Activated CD8-positive, alpha-beta T cell treated with anti-CD3 and anti-CD28 coated beads for 36 hours (primary cell): ENCODE measurements around the gene RGS10. TPM values are rescaled to one million over a fixed set of nuclear protein-coding genes. Genes with fewer than 3 reads are reported as not detected.

Source experiments
- ATAC-seq: fragments of 200-7000 bp; cut with Tn5 transposase; one replicate; pipeline ENCODE4 v1.10.0; 2021; ENCODE audit warnings: mild to moderate bottlenecking, moderate library complexity
- CTCF ChIA-PET: fragments of 350-600 bp; sonication (Branson Sonifier 250); formaldehyde crosslinking; loops from one replicate; lab custom pipeline; 2021; ENCODE audit warnings: antibody characterized with exemption; lab: Charles Lee
- POLR2A ChIA-PET: fragments of 350-600 bp; sonication (Branson Sonifier 250); formaldehyde crosslinking; loops from one replicate; lab custom pipeline; 2021; ENCODE audit warnings: antibody characterized with exemption; lab: Charles Lee
- DNase-seq: peaks from one replicate; pipeline ENCODE4 v3.0.0-alpha.2; 2020
- H3K27ac Mint-ChIP-seq: one replicate; pipeline ENCODE4 v1.8.0; 2021; ENCODE audit warnings: mild to moderate bottlenecking, mixed read lengths
- H3K27me3 Mint-ChIP-seq: one replicate; pipeline ENCODE4 v1.8.0; 2021; ENCODE audit warnings: mixed read lengths
- H3K36me3 Mint-ChIP-seq: one replicate; pipeline ENCODE4 v1.8.0; 2021; ENCODE audit warnings: low read depth, mixed read lengths
- H3K4me1 Mint-ChIP-seq: one replicate; pipeline ENCODE4 v1.8.0; 2021; ENCODE audit warnings: low read depth, mixed read lengths
- H3K4me3 Mint-ChIP-seq: one replicate; pipeline ENCODE4 v1.8.0; 2021; ENCODE audit warnings: mild to moderate bottlenecking, moderate library complexity, mixed read lengths
- H3K9me3 Mint-ChIP-seq: one replicate; pipeline ENCODE4 v1.8.0; 2021; ENCODE audit warnings: mixed read lengths
- intact Hi-C: fragments of 100-400 bp; cut with micrococcal nuclease; formaldehyde crosslinking; loops from one replicate; pipeline ENCODE4 v1.10.0; 2022
- total RNA-seq, 2 experiments: library from RNA; stranded (reverse); gene quantifications; one replicate each; pipeline ENCODE4 v1.2.3, GENCODE V29; 2021
- TF ChIP-seq, protein P1 (sequence below): fragments of 200-600 bp; IDR thresholded peaks from one replicate; pipeline ENCODE4 v1.8.0; 2022; ENCODE audit warnings: antibody characterized with exemption, mild to moderate bottlenecking

RGS10 gene
- total RNA-seq, 2 experiments from 2014 or later = 207 to 220 TPM

DNA sequence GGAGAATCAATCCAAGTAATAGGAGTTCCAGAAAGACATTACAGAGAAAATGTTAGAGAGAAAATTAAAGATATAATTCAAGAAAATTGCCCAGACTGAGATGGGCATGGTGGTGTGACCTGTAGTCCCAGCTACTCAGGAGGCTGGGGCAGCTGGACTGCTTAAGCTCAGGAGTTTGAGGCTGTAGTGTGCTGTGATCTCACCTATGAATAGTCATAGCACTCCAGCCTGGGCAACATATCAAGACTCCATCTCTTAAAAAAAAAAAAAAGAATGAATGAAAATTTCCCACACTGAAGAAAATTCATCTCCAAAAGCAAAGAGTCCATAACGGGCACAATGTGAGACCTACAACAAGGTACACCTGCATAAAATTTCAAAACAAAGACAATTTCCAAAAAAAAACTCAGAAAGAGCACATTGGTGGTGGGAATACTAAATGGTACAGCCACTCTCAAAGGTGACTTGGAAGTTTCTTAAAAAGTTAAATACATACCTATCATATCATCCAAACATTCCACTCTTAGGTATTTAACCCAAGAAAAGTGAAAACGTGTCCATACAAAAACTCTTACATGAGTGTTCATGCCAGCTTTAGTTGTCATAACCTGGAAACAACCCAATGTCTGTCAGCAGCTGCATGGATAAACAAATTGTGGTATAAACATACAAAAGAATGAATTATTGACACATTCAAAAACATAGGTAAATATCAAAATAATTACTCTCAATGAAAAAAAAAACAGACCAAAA is 6.9 kb upstream of the RGS10 start:
- H3K27me3 Mint-ChIP-seq = peaks cover 6% of the 10 kb centered on the region
- no peaks in the 10 kb centered on the region for H3K36me3 Mint-ChIP-seq
- no peak overlapping the region for H3K4me3 Mint-ChIP-seq
- no peaks in the 10 kb centered on the region for H3K4me1 Mint-ChIP-seq
- ChIA-PET CTCF (interaction anchor here (0.7 kb wide), 1 partner anchor 9 kb away, joined by 3 read pairs; no protein-coding TSS in a partner anchor), POLR2A (interaction anchor here (0.6 kb wide), 1 partner anchor 22 kb away, joined by 3 read pairs; no protein-coding TSS in a partner anchor)
- TF ChIP-seq, protein P1, sequence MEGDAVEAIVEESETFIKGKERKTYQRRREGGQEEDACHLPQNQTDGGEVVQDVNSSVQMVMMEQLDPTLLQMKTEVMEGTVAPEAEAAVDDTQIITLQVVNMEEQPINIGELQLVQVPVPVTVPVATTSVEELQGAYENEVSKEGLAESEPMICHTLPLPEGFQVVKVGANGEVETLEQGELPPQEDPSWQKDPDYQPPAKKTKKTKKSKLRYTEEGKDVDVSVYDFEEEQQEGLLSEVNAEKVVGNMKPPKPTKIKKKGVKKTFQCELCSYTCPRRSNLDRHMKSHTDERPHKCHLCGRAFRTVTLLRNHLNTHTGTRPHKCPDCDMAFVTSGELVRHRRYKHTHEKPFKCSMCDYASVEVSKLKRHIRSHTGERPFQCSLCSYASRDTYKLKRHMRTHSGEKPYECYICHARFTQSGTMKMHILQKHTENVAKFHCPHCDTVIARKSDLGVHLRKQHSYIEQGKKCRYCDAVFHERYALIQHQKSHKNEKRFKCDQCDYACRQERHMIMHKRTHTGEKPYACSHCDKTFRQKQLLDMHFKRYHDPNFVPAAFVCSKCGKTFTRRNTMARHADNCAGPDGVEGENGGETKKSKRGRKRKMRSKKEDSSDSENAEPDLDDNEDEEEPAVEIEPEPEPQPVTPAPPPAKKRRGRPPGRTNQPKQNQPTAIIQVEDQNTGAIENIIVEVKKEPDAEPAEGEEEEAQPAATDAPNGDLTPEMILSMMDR = no peak
- no peaks in the 10 kb centered on the region for H3K9me3 Mint-ChIP-seq
- no peak for DNase-seq
- ATAC-seq = no peak
- intact Hi-C loops = no loop called here
- no peak overlapping the region for H3K27ac Mint-ChIP-seq

DNA sequence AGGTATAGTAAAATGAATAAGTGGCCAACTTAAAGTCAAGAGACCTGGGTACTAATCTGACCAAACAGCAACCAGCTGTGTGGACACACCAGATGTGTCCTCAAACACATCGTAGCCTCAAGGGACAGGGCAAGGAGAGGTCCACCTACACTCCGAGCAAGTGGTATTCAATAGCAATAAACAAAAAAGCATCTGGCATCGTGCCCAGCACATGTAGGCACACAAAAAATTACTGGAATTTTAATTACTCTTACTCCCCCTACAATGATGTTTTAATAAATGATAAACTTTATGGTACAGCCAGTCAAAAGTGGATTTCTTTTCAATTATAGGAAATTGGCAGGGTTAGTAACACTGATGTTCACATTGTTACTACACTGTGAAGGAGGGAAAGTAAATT is 3.5 kb upstream of the RGS10 start:
- Mint-ChIP-seq H3K27me3 (peaks cover 1% of the 10 kb centered on the region), H3K4me1 (peaks cover 13% of the 10 kb centered on the region), H3K9me3 (no peaks in the 10 kb centered on the region), H3K36me3 (peaks cover 4% of the 10 kb centered on the region), H3K27ac (no peak overlapping the region), H3K4me3 (no peak overlapping the region)
- intact Hi-C loops = no loop called here
- ChIA-PET CTCF (interaction anchor here (1.1 to 1.5 kb wide), 3 partner anchors 22 to 56 kb away, joined by 3 to 4 read pairs (median 3); no protein-coding TSS in a partner anchor), POLR2A (interaction anchor here (0.6 to 4.8 kb wide), 2 partner anchors 12 to 29 kb away, joined by 4 to 14 read pairs; no protein-coding TSS in a partner anchor)
- TF ChIP-seq, protein P1 = no peak
- ATAC-seq (no peak), DNase-seq (no peak)

DNA sequence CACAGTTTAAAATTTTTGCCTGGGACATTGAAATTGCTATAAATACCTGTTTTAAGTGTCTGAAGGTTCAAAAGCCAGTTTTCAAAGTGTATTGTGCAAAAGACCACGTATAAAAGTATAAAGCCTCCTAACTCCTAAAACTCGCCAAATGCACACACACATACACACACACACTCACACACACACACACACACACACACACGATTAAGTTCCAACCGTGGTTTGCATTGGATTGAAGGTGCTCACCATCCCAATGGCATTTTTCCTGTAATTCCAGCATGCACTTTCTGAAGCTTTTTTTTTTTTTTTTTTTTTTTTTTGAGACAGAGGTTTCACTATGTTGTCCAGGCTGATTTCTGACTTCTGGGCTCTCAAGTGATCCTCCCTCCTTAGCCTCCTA is 2.8 kb upstream of the RGS10 start:
- no peak for ATAC-seq
- H3K36me3 Mint-ChIP-seq = peaks cover 8% of the 10 kb centered on the region
- peaks cover 17% of the 10 kb centered on the region for H3K4me1 Mint-ChIP-seq
- intact Hi-C loops = no loop called here
- DNase-seq = no peak
- no peak overlapping the region for H3K27ac Mint-ChIP-seq
- ChIA-PET CTCF (interaction anchor here (1.1 to 1.8 kb wide), 2 partner anchors 28 to 37 kb away, joined by 3 to 9 read pairs; no protein-coding TSS in a partner anchor), POLR2A (interaction anchor here (3.5 to 4.8 kb wide), 2 partner anchors 11 to 55 kb away, joined by 14 read pairs; no protein-coding TSS in a partner anchor)
- TF ChIP-seq, protein P1 = no peak
- no peaks in the 10 kb centered on the region for H3K9me3 Mint-ChIP-seq
- H3K4me3 Mint-ChIP-seq = no peak overlapping the region
- peaks cover 1% of the 10 kb centered on the region for H3K27me3 Mint-ChIP-seq

DNA sequence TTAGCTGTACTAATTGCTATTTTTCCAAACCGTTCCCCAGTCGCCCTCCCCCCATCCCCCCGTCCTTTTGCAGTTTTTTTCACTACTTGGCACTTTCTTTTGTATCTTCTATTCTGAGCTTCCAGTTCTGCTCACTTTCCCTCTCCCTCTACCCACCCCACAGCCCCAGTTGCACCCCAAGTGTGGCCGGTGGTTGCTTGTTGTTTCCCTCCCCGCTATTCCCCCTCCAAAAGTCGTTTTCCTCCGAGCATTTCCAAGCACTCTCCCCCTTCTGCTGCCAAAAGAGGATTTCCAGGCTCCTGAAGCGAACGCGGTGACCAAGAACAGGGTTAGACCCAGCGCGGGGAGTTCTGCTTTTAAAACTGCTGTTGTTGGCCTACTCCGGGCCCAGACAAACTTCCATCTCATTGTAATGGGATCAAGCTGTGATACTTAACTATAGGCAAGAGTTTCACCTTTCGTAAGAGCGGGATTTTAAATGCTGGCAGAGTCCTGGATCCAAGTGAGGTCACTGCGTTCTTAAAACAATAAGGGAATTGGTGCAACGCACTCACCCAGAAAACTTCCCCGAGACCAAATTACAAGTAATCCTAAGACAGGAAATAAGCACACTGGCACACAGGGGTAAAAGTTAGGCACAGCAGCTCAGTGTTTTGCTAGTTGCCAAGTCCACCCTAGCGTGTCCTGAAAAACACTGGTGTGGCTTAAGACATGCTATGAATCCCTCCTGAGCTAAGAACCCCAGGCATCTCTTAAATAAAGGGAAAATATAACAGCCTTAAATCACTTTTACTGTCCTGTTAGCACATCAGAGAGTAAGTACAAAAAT is 1.5 kb upstream of the RGS10 start:
- peaks cover 27% of the 10 kb centered on the region for H3K4me1 Mint-ChIP-seq
- POLR2A ChIA-PET = interaction anchor here (0.6 to 6.2 kb wide), 13 partner anchors 10 to 364 kb away, joined by 3 to 58 read pairs (median 6); no protein-coding TSS in a partner anchor
- peak overlapping the region; percentile 93 for H3K27ac Mint-ChIP-seq
- peaks cover 1% of the 10 kb centered on the region for H3K27me3 Mint-ChIP-seq
- H3K4me3 Mint-ChIP-seq = peak overlapping the region; percentile 71
- H3K36me3 Mint-ChIP-seq = peaks cover 16% of the 10 kb centered on the region
- ATAC-seq (no peak), DNase-seq (no peak)
- TF ChIP-seq, protein P1 = no peak
- CTCF ChIA-PET = interaction anchor here (0.9 to 7.7 kb wide), 11 partner anchors 10 to 344 kb away, joined by 3 to 38 read pairs (median 4); partner anchors contain the start of gene GRK5
- intact Hi-C loops = no loop called here
- no peaks in the 10 kb centered on the region for H3K9me3 Mint-ChIP-seq
